SK-N-SH (cell line): ENCODE data around the gene HOXA1. TPM values are rescaled to one million over a fixed set of nuclear protein-coding genes. Genes with fewer than 3 reads are reported as not detected.

Experiments
- CTCF ChIA-PET: fragments of 300-600, 350-600 bp; formaldehyde crosslinking; extraction: SDS; loops from one replicate; lab custom pipeline; 2021; lab: Yijun Ruan, JAX
- POLR2A ChIA-PET: fragments of 350-600 bp; sonication (Branson Sonifier 250); formaldehyde crosslinking; extraction: SDS; loops from one replicate; lab custom pipeline; 2020; ENCODE audit warnings: antibody characterized with exemption, inconsistent platforms; lab: Yijun Ruan, JAX
- DNase-seq: peaks from one replicate; pipeline ENCODE4 v3.0.0; 2012
- H2AFZ ChIP-seq: fragments of 200-600 bp; sonication (generic); 2 replicates; pipeline ENCODE4 v1.8.1; 2016; ENCODE audit warnings: antibody characterized with exemption, mild to moderate bottlenecking, low read depth
- H3F3A ChIP-seq: fragments of 200-600 bp; sonication (generic); replicated peaks from 2 replicates; pipeline ENCODE3; 2016; ENCODE audit warnings: antibody characterized with exemption, mild to moderate bottlenecking; ENCODE audit not compliant: insufficient read depth
- H3K27ac ChIP-seq, 2 experiments: fragments of 200-500 bp in 1 of 2; fragments of 200-600 bp in 1 of 2; sonication (Bioruptor generic) in 1 of 2; sonication (generic), shearing (Covaris generic) in 1 of 2; 2 replicates each; pipeline versions ENCODE4 v1.5.1 to v1.6.1; 2014 to 2016; ENCODE audit warnings: low read depth in 2 of 2, inconsistent platforms in 1 of 2, low read length in 1 of 2, mild to moderate bottlenecking in 1 of 2, mixed read lengths in 1 of 2
- H3K27me3 ChIP-seq: fragments of 200-600 bp; sonication (generic), shearing (Covaris generic); 2 replicates; pipeline ENCODE4 v1.6.1; 2016; ENCODE audit warnings: mixed run types; ENCODE audit not compliant: insufficient read depth
- H3K36me3 ChIP-seq, 2 experiments: fragments of 200-500 bp in 1 of 2; fragments of 200-600 bp in 1 of 2; sonication (Bioruptor generic) in 1 of 2; sonication (generic) in 1 of 2; replicated peaks in 1 of 2; 2 replicates each; pipeline versions ENCODE3 to v1.5.1; 2014 to 2016; ENCODE audit warnings: low read length in 1 of 2, mild to moderate bottlenecking in 1 of 2; ENCODE audit not compliant: insufficient read depth in 2 of 2, control insufficient read depth in 1 of 2
- H3K4me1 ChIP-seq, 2 experiments: fragments of 200-500 bp in 1 of 2; fragments of 200-600 bp in 1 of 2; sonication (Bioruptor generic) in 1 of 2; sonication (generic), shearing (Covaris generic) in 1 of 2; 2 replicates each; pipeline versions ENCODE4 v1.5.1 to v1.6.1; 2014 to 2016; ENCODE audit warnings: low read depth in 1 of 2, low read length in 1 of 2, mixed run types in 1 of 2; ENCODE audit not compliant: insufficient read depth in 2 of 2, control insufficient read depth in 1 of 2
- H3K4me2 ChIP-seq: fragments of 200-600 bp; sonication (generic), shearing (Covaris generic); 2 replicates; pipeline ENCODE4 v1.6.1; 2017; ENCODE audit warnings: mixed run types
- H3K4me3 ChIP-seq, 2 experiments: fragments of 200-500 bp in 1 of 2; fragments of 200-600 bp in 1 of 2; sonication (Bioruptor generic) in 1 of 2; sonication (generic), shearing (Covaris generic) in 1 of 2; 2 replicates each; pipeline versions ENCODE4 v1.5.1 to v1.8.1; 2014 to 2016; ENCODE audit warnings: low read depth in 2 of 2, inconsistent platforms in 1 of 2, low read length in 1 of 2, mild to moderate bottlenecking in 1 of 2, mixed read lengths in 1 of 2, moderate library complexity in 1 of 2
- H3K79me2 ChIP-seq: fragments of 200-600 bp; sonication (generic); 2 replicates; pipeline ENCODE4 v1.8.1; 2017; ENCODE audit warnings: mild to moderate bottlenecking; ENCODE audit not compliant: insufficient read depth
- H3K9ac ChIP-seq: fragments of 200-600 bp; sonication (generic); 2 replicates; pipeline ENCODE4 v1.6.1; 2017; ENCODE audit warnings: mixed run types
- H3K9me2 ChIP-seq: fragments of 200-600 bp; sonication (generic); 2 replicates; pipeline ENCODE4 v1.6.1; 2017; ENCODE audit warnings: mixed run types
- H3K9me3 ChIP-seq: fragments of 200-600 bp; sonication (generic); 2 replicates; pipeline ENCODE4 v1.6.1; 2017; ENCODE audit warnings: mixed run types, mild to moderate bottlenecking, moderate library complexity
- H4K20me1 ChIP-seq: fragments of 200-600 bp; sonication (generic); 2 replicates; pipeline ENCODE4 v1.6.1; 2017; ENCODE audit warnings: mild to moderate bottlenecking, mixed run types; ENCODE audit not compliant: insufficient read depth
- CHD2 ChIP-seq: fragments of 150-350 bp; IDR thresholded peaks from 2 replicates; pipeline ENCODE4 v1.6.1; 2018; ENCODE audit warnings: low read length; ENCODE audit not compliant: partially characterized antibody
- JUND ChIP-seq: IDR thresholded peaks from 2 replicates; pipeline ENCODE4 v1.4.0; 2012
- NRF1 ChIP-seq: IDR thresholded peaks from 2 replicates; pipeline ENCODE4 v1.6.1; 2012; ENCODE audit warnings: low read depth, mild to moderate bottlenecking, low read length
- POLR2AphosphoS5 ChIP-seq: IDR thresholded peaks from 2 replicates; pipeline ENCODE4 v1.6.1; 2012; ENCODE audit warnings: low read depth, low read length
- RFX5 ChIP-seq: IDR thresholded peaks from 2 replicates; pipeline ENCODE4 v1.6.1; 2012; ENCODE audit warnings: mild to moderate bottlenecking, improper control_type of control experiment, low read length
- SIN3A ChIP-seq: IDR thresholded peaks from 2 replicates; pipeline ENCODE4 v1.6.1; 2012; ENCODE audit warnings: low read depth, mild to moderate bottlenecking, low read length, moderate library complexity, borderline replicate concordance
- TEAD4 ChIP-seq: IDR thresholded peaks from 2 replicates; pipeline ENCODE4 v1.4.0; 2012; ENCODE audit warnings: mild to moderate bottlenecking, borderline replicate concordance; ENCODE audit not compliant: insufficient read depth
- WGBS: methylation state at CpG from one replicate; pipeline ENCODE4 v1.1.6; 2017; ENCODE audit warnings: low lambda C conversion rate; 5-methylcytosine and 5-hydroxymethylcytosine counted together
- polyA plus RNA-seq, 3 experiments: library from polyadenylated mRNA; depleted of rRNA; stranded (reverse); fragments of >200 nt; gene quantifications; 2 replicates each; pipeline ENCODE4 v1.2.3, GENCODE V29; 2012
- TF ChIP-seq, protein P1 (sequence below): fragments of 150-350 bp; IDR thresholded peaks from 2 replicates; pipeline ENCODE4 v1.6.1; 2017; ENCODE audit warnings: antibody characterized with exemption, low read length, low read depth, borderline replicate concordance
- TF ChIP-seq, protein P2 (sequence below): IDR thresholded peaks from 2 replicates; pipeline ENCODE4 v1.4.0; 2012; ENCODE audit warnings: low read depth, borderline replicate concordance

HOXA1 gene
- polyA plus RNA-seq, 1 of the 3 experiments (the other 2 are of a cell fraction), result not detected

DNA sequence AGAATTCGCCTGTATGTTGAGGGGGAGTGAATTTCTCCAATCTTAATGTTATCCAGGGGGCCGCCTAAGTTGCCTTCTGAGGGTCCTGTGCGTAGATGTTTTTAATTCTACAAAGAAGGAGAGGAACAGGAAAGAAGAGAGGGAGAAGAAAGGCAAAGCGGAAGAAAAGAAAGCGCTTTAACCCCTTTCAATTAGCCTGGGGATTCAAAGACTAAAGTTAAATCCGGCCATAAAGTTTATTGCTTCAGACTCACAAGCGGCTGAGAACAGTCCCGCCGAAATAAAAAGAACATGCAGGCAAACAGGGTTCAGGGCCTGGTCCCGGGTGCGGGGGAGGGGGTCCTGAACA lies 43.2 kb upstream of the HOXA1 start:
- Histone ChIP-seq H2AFZ (no peak overlapping the region), H3K4me1 (peaks cover 8 to 10% of the 10 kb centered on the region in 2 experiments; a peak in 1 of 4 replicates), H3F3A (no peaks in the 10 kb centered on the region), H3K27me3 (peaks cover 100% of the 10 kb centered on the region), H3K79me2 (no peaks in the 10 kb centered on the region), H3K27ac (no peak overlapping the region), H3K9me3 (no peaks in the 10 kb centered on the region), H3K4me3 (no peak overlapping the region), H3K4me2 (no peak overlapping the region), H3K9me2 (no peaks in the 10 kb centered on the region), H3K36me3 (no peaks in the 10 kb centered on the region), H3K9ac (no peak overlapping the region), H4K20me1 (no peaks in the 10 kb centered on the region)
- ChIA-PET POLR2A (no interaction called here), CTCF (interaction anchor here (3.8 kb wide), 1 partner anchor 12 kb away, joined by 31 read pairs; the partner anchor contains the start of gene HOXA3)
- no peak for DNase-seq
- 28% methylated on average over 11 of the region's 11 CpGs for WGBS
- TF ChIP-seq, protein P1, sequence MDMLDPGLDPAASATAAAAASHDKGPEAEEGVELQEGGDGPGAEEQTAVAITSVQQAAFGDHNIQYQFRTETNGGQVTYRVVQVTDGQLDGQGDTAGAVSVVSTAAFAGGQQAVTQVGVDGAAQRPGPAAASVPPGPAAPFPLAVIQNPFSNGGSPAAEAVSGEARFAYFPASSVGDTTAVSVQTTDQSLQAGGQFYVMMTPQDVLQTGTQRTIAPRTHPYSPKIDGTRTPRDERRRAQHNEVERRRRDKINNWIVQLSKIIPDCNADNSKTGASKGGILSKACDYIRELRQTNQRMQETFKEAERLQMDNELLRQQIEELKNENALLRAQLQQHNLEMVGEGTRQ, result no peak
- TF ChIP-seq RFX5 (no peak), SIN3A (no peak), POLR2AphosphoS5 (no peak), CHD2 (no peak), JUND (no peak), TEAD4 (no peak), NRF1 (no peak)
- TF ChIP-seq, protein P2, sequence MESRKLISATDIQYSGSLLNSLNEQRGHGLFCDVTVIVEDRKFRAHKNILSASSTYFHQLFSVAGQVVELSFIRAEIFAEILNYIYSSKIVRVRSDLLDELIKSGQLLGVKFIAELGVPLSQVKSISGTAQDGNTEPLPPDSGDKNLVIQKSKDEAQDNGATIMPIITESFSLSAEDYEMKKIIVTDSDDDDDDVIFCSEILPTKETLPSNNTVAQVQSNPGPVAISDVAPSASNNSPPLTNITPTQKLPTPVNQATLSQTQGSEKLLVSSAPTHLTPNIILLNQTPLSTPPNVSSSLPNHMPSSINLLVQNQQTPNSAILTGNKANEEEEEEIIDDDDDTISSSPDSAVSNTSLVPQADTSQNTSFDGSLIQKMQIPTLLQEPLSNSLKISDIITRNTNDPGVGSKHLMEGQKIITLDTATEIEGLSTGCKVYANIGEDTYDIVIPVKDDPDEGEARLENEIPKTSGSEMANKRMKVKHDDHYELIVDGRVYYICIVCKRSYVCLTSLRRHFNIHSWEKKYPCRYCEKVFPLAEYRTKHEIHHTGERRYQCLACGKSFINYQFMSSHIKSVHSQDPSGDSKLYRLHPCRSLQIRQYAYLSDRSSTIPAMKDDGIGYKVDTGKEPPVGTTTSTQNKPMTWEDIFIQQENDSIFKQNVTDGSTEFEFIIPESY, result no peak

DNA sequence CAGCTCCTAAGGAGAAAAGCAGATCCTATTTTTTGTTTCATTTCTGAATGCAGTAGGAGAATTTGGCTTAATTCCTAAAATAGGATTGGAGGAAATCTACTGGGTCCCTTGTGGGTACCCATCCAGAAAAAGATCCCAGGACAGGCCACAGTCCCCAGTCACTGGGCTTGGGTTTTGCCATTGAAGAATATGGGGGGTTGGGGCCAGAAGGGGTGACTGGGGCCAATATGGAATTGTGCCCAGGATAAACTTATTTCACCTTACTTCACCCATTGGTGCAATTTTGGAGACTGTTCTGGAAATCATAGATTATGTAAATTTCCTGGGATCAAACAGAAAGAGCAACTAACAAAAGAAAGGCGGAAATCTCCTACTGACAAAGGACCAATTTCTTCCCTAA lies 42.7 kb upstream of the HOXA1 start:
- ChIA-PET CTCF (no interaction called here), POLR2A (no interaction called here)
- Histone ChIP-seq H3K79me2 (no peaks in the 10 kb centered on the region), H3K9me2 (no peaks in the 10 kb centered on the region), H4K20me1 (no peaks in the 10 kb centered on the region), H3K4me2 (no peak overlapping the region), H3K9ac (no peak overlapping the region), H3K27ac (no peak overlapping the region), H3K4me1 (peaks cover 3 to 5% of the 10 kb centered on the region in 2 experiments; a peak in 1 of 4 replicates), H3F3A (no peaks in the 10 kb centered on the region), H3K27me3 (peaks cover 100% of the 10 kb centered on the region), H3K4me3 (no peak overlapping the region), H3K36me3 (no peaks in the 10 kb centered on the region), H2AFZ (no peak overlapping the region), H3K9me3 (no peaks in the 10 kb centered on the region)
- WGBS, result 28% methylated on average over 1 of the region's 1 CpG
- no peak for TF ChIP-seq TEAD4
- DNase-seq, result no peak
